Loucy (cell line): Measurements from ENCODE around the gene ZSWIM2.

ENCODE experiments used
- H2AFZ ChIP-seq: fragments of 200-600 bp; sonication (generic); 2 replicates; pipeline ENCODE4 v1.6.0; 2016; ENCODE audit warnings: antibody characterized with exemption, mild to moderate bottlenecking, low read length, moderate library complexity
- H3F3A ChIP-seq: fragments of 200-600 bp; 2 replicates; pipeline ENCODE4 v1.6.0; 2016; ENCODE audit warnings: antibody characterized with exemption, low read depth, mild to moderate bottlenecking
- H3K27me3 ChIP-seq: fragments of 200-600 bp; sonication (generic); 2 replicates; pipeline ENCODE4 v1.6.1; 2014; ENCODE audit warnings: low read length, mild to moderate bottlenecking; ENCODE audit not compliant: insufficient read depth, poor library complexity, severe bottlenecking
- H3K36me3 ChIP-seq: fragments of 200-600 bp; sonication (generic); 2 replicates; pipeline ENCODE4 v1.6.1; 2016; ENCODE audit warnings: low read length; ENCODE audit not compliant: insufficient read depth
- H3K4me1 ChIP-seq: fragments of 200-600 bp; sonication (generic); 2 replicates; pipeline ENCODE4 v1.5.1; 2014; ENCODE audit warnings: low read length, mild to moderate bottlenecking; ENCODE audit not compliant: insufficient read depth, poor library complexity, severe bottlenecking
- H3K4me2 ChIP-seq: fragments of 200-600 bp; sonication (generic); 2 replicates; pipeline ENCODE4 v1.6.0; 2014; ENCODE audit warnings: antibody characterized with exemption, low read length, low read depth, mild to moderate bottlenecking; ENCODE audit not compliant: poor library complexity, severe bottlenecking
- H3K4me3 ChIP-seq: fragments of 200-600 bp; sonication (generic); 2 replicates; pipeline ENCODE4 v1.5.1; 2014; ENCODE audit warnings: low read length, mild to moderate bottlenecking, mixed read lengths; ENCODE audit not compliant: poor library complexity, severe bottlenecking
- H3K79me2 ChIP-seq: fragments of 200-600 bp; sonication (generic); 2 replicates; pipeline ENCODE4 v1.6.1; 2014; ENCODE audit warnings: low read length; ENCODE audit not compliant: insufficient read depth
- H3K9ac ChIP-seq: fragments of 200-600 bp; sonication (generic); 2 replicates; pipeline ENCODE4 v1.6.0; 2014; ENCODE audit warnings: mild to moderate bottlenecking, low read depth, low read length, moderate library complexity; ENCODE audit not compliant: poor library complexity, severe bottlenecking
- H3K9me2 ChIP-seq: fragments of 200-600 bp; sonication (generic); replicated peaks from 2 replicates; pipeline ENCODE4 v1.6.1; 2016; ENCODE audit warnings: low read depth, low read length, mixed read lengths
- H3K9me3 ChIP-seq: fragments of 200-600 bp; sonication (generic); 2 replicates; pipeline ENCODE4 v1.6.1; 2014; ENCODE audit warnings: mild to moderate bottlenecking, antibody characterized with exemption, low read length, low read depth; ENCODE audit not compliant: insufficient read depth
- H4K20me1 ChIP-seq: fragments of 200-600 bp; sonication (generic); 2 replicates; pipeline ENCODE4 v1.6.0; 2014; ENCODE audit warnings: antibody characterized with exemption, low read length, mild to moderate bottlenecking; ENCODE audit not compliant: insufficient read depth, poor library complexity, severe bottlenecking
- EZH2phosphoT487 ChIP-seq: fragments of 200-600 bp; IDR thresholded peaks from 2 replicates; pipeline ENCODE4 v1.6.1; 2018; ENCODE audit warnings: antibody characterized with exemption, mild to moderate bottlenecking, moderate library complexity, borderline replicate concordance
- TF ChIP-seq, protein P1 (sequence below): fragments of 200-600 bp; sonication (generic); conservative IDR thresholded peaks from 2 replicates; pipeline ENCODE4 v1.5.1; 2014; ENCODE audit warnings: mild to moderate bottlenecking, antibody characterized with exemption, low read length

Gene ZSWIM2

GRCh38 chr2:186784930-186785329 lies 64.0 kb downstream of the ZSWIM2 start:
- Histone ChIP-seq H3K4me2 (no peak overlapping the region), H3F3A (no peaks in the 10 kb centered on the region), H3K9ac (no peak overlapping the region), H3K9me2 (no peaks in the 10 kb centered on the region), H3K79me2 (no peaks in the 10 kb centered on the region), H3K4me3 (no peak overlapping the region), H3K4me1 (no peaks in the 10 kb centered on the region), H3K9me3 (no peaks in the 10 kb centered on the region), H3K27me3 (no peaks in the 10 kb centered on the region), H2AFZ (no peak overlapping the region), H4K20me1 (no peaks in the 10 kb centered on the region), H3K36me3 (no peaks in the 10 kb centered on the region)
- TF ChIP-seq, protein P1, sequence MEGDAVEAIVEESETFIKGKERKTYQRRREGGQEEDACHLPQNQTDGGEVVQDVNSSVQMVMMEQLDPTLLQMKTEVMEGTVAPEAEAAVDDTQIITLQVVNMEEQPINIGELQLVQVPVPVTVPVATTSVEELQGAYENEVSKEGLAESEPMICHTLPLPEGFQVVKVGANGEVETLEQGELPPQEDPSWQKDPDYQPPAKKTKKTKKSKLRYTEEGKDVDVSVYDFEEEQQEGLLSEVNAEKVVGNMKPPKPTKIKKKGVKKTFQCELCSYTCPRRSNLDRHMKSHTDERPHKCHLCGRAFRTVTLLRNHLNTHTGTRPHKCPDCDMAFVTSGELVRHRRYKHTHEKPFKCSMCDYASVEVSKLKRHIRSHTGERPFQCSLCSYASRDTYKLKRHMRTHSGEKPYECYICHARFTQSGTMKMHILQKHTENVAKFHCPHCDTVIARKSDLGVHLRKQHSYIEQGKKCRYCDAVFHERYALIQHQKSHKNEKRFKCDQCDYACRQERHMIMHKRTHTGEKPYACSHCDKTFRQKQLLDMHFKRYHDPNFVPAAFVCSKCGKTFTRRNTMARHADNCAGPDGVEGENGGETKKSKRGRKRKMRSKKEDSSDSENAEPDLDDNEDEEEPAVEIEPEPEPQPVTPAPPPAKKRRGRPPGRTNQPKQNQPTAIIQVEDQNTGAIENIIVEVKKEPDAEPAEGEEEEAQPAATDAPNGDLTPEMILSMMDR, result no peak
- no peak for TF ChIP-seq EZH2phosphoT487

- no peak overlapping the region for H3K9ac ChIP-seq
- no peak overlapping the region for H3K4me2 ChIP-seq
- H3K79me2 ChIP-seq, result no peaks in the 10 kb centered on the region
- no peaks in the 10 kb centered on the region for H3F3A ChIP-seq
- no peaks in the 10 kb centered on the region for H3K4me1 ChIP-seq
- H3K9me2 ChIP-seq, result no peaks in the 10 kb centered on the region
- H3K27me3 ChIP-seq, result no peaks in the 10 kb centered on the region
- no peak for TF ChIP-seq EZH2phosphoT487
- TF ChIP-seq, protein P1, result no peak
- H3K4me3 ChIP-seq, result no peak overlapping the region
- H3K9me3 ChIP-seq, result no peaks in the 10 kb centered on the region
- H4K20me1 ChIP-seq, result no peaks in the 10 kb centered on the region
- no peaks in the 10 kb centered on the region for H3K36me3 ChIP-seq
- H2AFZ ChIP-seq, result no peak overlapping the region
These were observed 65.7 kb downstream of the ZSWIM2 start for GRCh38 chr2:186783254-186783653.

- Histone ChIP-seq H3F3A (no peaks in the 10 kb centered on the region), H3K27me3 (no peaks in the 10 kb centered on the region), H3K9me2 (no peaks in the 10 kb centered on the region), H3K79me2 (no peaks in the 10 kb centered on the region), H3K4me3 (no peak overlapping the region), H3K4me2 (no peak overlapping the region), H3K9ac (no peak overlapping the region), H4K20me1 (no peaks in the 10 kb centered on the region), H2AFZ (no peak overlapping the region), H3K36me3 (no peaks in the 10 kb centered on the region), H3K4me1 (no peaks in the 10 kb centered on the region), H3K9me3 (no peaks in the 10 kb centered on the region)
- TF ChIP-seq, protein P1, result peak; percentile 53
- no peak for TF ChIP-seq EZH2phosphoT487
These were observed 68.2 kb downstream of the ZSWIM2 start for GRCh38 chr2:186780701-186781316.
